GM12872 (cell line): ENCODE results near the gene WT1.

Source experiments
- CTCF ChIP-seq: IDR thresholded peaks from 3 replicates; pipeline ENCODE4 v1.5.1; 2011; ENCODE audit warnings: low read depth, mild to moderate bottlenecking, low read length, moderate library complexity; ENCODE audit not compliant: insufficient read depth

The WT1 gene

GRCh38 chr11:32448232-32448631 is 12.9 kb upstream of the WT1 start:
- peak; percentile 35; the same call in 1 of the 3 replicates for TF ChIP-seq CTCF

- no peak for TF ChIP-seq CTCF
Observed at GRCh38 chr11:32447252-32447651, 11.9 kb upstream of the WT1 start.

- no peak for TF ChIP-seq CTCF
Observed at GRCh38 chr11:32446227-32446626, 10.9 kb upstream of the WT1 start.

GRCh38 chr11:32444186-32444585 is 8.8 kb upstream of the WT1 start:
- no peak for TF ChIP-seq CTCF

- TF ChIP-seq CTCF: no peak
Observed at GRCh38 chr11:32440916-32441315, 5.6 kb upstream of the WT1 start.

GRCh38 chr11:32440312-32440908 is 5.1 kb upstream of the WT1 start:
- no peak for TF ChIP-seq CTCF

- TF ChIP-seq CTCF: no peak
Observed at GRCh38 chr11:32439501-32440210, 4.3 kb upstream of the WT1 start.
